CD4-positive, alpha-beta T cell treated with Interleukin-21 for 1 hour (primary cell): ENCODE measurements around the gene OR2Z1.

ENCODE experiments used
- DNase-seq: peaks from one replicate; pipeline ENCODE4 v3.0.0-alpha.2; 2020

The OR2Z1 gene, protein sequence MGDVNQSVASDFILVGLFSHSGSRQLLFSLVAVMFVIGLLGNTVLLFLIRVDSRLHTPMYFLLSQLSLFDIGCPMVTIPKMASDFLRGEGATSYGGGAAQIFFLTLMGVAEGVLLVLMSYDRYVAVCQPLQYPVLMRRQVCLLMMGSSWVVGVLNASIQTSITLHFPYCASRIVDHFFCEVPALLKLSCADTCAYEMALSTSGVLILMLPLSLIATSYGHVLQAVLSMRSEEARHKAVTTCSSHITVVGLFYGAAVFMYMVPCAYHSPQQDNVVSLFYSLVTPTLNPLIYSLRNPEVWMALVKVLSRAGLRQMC

DNA sequence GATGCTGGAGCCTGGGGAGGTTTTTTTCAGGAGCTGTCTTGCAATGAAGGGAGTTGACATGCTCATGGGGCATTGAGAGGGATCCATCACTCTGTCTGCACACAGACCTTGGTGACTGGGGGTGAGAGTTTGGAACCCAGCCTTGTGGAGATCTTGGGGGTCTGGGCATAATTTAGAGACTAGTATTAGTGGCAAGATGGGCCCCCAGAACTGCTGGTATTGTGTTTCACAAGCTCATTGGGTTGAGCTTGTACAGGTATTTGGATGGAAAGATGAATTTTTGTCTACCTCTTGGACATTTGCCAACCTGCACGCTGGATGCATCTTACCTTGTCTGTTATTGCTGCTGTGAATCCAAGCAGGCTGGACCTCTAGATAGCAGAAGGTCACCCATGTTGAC, at the start of gene OR2Z1:
TSS of gene OR2Z1 (plus strand) at position 301 of the 400 bp plus-strand sequence. CDS start 9,395 bp downstream, outside the sequence.
- DNase-seq = no peak

DNA sequence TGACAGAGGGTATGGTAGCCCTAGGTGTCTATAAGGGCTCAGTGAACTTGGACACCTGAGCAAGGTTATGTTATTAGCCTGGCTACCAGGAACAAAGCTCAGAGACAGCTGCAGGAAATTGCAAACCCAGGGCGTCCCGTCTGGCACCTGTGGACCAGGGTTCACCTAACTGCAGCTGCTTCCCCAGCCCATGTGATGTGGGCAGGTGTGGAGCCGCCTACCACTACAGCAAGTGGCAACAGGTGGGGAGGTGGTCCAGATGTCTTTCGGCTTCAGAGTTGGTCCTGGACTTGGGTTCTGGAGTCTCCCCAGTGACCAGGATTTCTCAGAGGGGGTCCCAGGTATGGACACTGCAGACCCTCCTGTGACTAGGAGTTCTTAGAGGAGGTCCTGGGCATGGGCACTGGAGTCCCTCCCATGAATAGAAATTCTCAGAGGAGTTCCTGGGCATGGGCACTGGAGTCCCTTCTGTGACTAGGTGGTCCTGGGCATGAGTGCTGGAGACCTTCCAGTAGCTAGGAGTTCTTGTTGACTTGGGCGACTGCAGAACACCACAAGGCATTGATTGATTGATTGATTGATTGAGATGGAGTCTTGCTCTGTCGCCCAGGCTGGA, 48.0 kb upstream of the OR2Z1 start:
- DNase-seq = no peak

DNA sequence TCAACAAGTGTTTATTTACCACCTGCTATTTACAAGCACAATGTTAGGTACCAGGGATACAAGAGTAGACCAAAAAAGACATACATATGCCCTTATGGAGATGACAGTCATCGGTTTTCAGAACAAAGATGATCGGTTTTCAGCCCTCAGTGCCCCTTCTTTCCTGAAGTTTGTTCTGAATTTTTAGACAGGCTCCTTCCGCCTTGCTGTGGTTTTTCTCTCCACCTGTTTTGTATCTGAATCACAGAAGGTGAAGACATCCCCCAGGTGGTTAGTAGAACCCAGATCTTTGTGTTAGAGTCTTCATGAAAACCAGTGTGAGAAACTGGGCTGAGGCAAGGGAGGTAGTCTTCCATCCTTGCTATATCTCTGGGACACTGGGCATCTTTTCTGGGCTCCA, 46.4 kb upstream of the OR2Z1 start:
- no peak for DNase-seq

DNA sequence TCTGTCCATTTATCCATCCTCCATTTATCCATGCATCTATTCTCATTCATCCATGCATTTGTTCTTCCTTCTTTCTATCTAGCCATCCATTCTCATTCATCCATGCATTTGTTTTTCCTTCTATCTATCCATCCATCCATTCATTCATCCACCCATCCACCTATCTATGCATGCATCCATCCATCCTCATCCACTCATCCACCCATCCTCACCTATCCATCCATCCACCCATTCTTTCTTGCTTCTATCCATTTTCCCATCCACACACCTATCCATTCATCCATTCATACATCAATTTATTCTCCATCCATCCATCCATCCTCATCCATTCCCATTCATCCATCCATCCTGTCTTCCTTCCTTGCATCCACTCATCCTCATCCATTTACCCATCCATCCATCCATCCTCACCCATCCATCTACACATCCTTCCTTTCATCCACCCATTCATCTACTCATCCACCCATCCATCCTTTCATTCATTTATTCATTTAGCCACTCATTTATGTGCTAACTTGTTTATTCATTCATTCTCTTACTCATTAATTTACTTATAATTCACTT, 43.1 kb upstream of the OR2Z1 start:
- no peak for DNase-seq

DNA sequence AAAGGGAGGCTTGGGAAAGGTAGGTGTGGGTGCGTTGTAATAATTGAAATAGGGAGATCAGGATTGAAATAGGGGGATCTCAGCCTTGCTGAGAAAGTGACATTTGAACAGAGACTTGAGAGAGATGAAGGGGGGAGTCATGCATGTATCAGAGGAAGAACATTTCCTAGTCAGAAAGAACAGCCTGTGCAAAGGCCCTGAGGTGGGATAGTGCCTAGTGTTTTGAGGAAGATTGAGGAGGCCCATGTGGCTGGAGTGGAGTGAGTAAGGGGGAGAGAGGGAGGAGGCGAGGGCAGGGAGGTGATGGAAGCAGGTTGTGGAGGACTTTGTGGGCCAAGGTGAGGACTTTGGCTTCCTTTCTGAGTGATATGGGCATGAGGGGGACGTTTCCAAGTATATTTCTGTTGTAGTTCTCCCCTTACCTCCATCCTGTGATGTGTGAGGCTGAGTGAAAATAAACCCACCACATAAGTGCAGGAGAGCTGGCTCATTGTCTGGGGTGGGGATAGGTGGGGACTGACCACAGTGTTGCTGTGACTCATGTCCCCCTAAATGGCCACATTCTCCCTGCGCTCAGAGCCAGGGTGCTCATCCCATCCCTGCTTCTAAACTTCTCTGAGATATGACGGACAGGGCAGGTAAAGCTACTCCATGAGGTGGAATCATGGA, 40.6 kb upstream of the OR2Z1 start:
- no peak for DNase-seq

DNA sequence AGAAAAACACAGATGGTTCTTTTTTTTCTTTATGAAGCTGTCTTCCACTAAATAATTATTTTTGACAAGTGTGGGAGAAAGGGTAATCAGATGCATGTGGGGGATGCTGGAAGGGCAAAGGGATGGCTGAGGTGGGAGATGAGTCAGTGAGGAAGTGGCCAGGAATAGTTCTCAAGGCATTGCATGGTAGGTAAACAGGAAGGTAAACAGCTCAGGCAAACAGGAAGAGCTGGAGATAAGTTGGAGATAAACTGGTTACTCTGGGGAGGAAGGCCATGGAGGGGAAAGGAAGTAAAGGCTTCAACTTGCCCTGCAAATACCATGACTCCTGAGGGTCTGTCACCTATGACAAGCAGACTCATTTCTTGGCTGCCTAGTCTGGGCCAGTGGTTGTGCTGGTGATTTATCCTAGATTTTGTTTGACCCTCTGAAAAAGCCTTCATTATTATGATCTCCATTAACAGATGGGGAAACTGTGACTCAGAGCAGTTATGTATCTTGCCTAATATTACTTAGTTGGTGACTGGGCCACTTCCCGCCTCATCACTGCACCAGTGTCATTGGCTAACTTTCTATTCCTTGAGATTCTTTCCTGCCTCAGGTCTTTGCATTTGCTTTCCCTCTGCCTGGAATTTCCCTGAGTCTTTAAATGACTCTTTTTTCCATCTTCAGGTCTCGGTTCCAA, 39.9 kb upstream of the OR2Z1 start:
- DNase-seq = no peak

DNA sequence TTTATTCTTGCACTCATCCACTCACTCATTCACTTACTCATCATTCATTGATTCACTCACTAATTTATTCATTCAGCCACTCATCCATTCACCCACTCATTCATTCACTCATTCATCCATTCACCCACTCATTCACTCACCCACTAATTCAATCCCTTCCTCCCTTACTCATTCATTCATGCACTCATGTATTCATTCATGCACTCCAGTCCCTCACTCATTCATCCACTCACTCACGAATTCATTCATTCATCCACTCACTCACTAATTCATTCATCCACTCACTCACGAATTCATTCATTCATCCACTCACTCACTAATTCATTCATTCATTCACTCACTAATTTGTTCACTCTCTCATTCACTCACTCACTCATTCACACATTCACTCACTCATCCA, 39.0 kb upstream of the OR2Z1 start:
- no peak for DNase-seq

DNA sequence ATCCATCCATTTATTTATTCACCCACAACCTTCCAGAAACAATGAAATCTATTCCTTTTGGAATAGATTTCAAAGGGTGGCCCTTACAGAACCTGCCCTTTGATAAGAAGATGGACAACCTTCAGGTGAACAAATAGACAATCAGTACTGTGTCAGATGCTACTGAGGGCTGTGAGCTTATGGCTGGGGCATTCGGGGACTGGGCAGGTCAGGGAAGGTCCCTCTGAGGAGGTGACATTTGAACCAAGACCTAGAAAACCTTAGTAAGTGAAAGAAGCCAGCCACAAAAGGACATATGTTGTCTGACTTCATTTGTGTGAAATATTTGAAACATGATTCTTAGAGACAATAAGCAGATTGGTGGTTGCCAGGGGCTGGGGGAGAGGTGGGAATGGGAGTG, 38.5 kb upstream of the OR2Z1 start:
- no peak for DNase-seq

DNA sequence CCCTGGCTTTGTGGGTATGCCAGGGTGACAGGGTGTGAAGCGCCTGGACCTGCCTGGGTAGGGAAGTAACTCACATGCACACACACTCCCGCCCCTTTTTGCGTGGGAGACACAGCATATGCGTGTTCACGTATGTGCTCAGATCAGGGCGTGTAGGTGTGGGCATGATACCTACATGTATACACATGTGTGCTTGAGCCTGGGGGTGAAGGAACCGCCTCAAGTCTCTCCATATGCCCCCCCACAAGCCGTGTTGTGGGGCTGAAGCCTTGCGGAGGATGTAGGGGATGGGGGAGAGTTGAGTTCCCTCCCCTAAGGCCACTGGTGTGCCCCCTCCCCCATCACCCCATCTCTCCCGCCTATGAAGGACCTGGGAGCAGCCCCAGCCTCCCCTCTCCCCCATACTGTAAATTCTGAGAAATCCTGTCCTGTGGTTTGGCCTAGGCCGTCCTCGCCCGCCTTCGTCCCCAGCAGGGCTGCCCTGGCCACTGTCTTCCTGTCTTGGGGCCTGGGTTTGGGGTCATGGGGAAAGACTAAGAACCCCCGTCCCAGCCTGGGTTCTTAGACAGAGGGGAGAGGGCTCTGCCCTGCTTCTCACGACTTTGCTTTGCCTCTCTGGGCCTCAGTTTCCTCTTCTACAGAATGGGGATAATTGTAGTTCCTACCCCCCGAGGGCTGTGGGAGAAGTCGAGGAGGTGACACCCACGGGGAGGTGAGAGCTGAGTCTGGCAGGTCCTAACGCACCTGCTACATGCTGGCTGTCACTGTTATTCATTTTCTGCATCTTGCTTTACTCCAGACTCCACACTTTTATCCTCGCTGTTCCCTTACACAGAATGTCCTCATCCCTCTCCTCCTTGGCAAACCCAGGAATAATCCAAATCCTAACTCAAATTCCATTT, 37.2 kb upstream of the OR2Z1 start:
- DNase-seq = no peak

DNA sequence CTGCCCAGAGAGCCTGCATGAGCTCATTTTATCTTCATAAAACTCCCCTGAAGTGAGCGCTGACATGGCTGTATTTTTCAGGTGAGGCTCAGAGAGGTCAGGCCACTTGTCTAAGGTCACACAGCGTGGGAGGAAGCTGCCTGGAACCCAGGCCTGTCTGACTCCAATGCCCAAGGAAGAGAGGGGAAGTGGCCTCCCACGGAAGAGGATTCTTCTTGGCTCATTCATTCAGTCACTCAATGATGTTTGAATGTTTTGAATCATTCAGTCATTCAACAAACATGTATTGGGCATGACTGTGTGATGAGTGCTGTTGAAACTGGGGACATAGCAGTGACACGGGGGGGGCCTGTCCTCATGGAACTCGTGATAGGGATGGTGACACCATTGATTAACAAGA, 34.9 kb upstream of the OR2Z1 start:
- no peak for DNase-seq

DNA sequence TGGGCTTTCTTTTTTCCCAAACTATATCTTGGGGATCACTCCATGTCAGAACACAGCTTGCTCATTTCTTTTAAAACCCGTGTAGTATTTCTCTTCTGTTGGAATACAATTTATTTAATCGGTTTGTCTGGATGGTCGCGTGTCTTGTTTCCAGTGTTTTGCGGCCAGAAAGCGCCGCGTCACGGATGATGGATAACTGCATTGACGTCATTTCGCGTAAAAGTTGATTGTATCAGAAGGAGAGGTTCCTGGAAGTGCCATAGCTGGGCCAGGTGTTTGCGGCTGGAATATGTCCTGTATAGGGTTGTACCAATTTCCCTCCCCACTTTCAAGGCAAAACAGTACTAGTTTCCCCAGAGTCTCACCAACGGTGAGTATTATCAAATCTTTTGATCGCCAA, 32.5 kb upstream of the OR2Z1 start:
- no peak for DNase-seq

DNA sequence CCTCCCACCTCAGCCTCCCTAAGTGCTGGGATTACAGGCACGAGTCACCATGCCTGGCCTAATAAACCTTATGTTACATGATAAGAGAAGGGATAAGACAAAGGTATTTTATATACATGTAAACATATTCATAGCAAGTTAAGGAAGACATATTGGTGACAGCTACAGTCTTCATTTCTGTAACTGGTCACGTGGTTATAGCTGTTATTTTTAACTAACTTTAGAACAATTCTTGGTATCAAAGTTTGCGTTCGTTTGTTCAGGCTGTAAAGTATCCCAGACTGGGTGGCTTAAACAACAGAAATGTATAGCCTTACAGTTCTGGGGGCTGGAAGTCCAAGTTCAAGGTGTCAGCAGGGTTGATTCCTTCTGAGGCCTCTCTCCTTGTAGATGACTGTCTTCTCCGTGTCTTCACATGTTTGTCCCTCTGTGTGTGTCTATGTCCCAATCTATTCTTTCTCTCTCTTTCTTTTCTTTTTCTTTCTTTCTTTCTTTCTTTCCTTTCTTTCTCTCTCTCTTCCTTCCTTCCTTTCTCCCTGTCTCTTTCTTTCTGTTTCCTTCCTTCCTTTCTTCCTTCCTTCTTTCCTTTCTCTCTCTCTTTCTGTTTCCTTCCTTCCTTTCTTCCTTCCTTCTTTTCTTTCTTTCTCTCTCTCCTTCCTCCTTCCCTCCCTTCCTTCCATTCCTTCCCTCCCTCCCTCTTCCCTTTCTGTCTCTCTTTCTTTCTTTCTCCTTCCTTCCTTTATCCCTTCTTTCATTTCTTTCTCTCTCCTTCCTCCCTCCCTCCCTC, 30.5 kb upstream of the OR2Z1 start:
- no peak for DNase-seq

DNA sequence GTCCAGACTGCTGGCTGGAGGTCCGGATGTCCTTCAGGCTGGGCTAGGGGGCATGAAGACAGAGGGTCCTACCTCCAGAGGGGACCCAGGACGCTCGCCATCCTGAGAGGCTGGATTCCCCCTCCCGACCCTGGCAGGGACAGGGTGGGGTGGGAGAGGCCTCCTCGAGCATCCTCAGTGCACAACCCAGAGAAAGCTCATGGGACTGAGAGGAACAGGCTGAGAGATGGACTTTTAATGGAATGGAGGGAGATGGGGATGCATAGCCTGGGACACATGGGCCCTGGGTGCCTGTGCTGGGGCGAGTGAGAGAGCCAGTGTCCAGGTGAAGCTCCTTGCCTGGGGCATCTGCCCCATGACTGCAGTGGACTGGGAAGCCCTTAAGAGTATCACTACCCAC, 25.9 kb upstream of the OR2Z1 start:
- DNase-seq = no peak

DNA sequence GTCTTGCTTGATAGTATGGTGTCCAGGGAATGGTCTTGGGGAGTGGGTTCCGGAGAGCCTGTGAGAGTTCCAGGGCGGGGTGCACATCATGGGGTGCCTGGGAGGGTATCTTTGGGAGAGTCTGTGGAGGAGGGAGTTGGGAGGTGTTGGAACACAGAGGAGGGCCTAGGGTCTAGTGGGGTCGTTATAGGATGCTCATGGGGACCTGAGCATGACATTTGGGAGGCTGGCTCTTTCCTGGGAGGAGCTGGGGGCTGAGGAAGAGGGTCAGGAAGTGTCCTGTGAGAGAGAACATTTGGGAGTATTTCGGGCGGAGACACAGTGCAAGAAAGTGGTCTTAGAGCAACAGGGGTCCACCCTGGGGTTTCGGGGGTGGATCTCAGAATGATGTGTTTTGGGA, 25.5 kb upstream of the OR2Z1 start:
- no peak for DNase-seq

DNA sequence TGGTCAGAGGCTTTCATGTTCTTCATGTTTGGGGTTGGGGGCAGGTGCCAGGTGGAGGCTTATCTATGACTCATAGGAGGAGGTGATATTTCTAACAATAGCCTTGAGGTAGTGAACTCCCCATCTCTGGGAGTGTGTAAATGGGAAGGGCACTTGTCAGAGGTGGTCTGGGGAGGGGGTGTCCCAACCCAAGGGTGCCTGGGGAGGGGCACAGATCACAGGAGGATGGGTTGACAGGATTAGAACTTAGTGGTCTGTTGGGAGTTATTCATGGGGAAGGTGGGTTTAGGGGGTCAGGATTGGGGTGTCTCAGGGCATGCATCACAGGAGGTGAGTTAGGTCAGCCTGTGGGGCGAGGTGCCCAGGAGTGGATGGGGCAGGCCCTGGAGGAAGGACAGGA, 24.4 kb upstream of the OR2Z1 start:
- no peak for DNase-seq

DNA sequence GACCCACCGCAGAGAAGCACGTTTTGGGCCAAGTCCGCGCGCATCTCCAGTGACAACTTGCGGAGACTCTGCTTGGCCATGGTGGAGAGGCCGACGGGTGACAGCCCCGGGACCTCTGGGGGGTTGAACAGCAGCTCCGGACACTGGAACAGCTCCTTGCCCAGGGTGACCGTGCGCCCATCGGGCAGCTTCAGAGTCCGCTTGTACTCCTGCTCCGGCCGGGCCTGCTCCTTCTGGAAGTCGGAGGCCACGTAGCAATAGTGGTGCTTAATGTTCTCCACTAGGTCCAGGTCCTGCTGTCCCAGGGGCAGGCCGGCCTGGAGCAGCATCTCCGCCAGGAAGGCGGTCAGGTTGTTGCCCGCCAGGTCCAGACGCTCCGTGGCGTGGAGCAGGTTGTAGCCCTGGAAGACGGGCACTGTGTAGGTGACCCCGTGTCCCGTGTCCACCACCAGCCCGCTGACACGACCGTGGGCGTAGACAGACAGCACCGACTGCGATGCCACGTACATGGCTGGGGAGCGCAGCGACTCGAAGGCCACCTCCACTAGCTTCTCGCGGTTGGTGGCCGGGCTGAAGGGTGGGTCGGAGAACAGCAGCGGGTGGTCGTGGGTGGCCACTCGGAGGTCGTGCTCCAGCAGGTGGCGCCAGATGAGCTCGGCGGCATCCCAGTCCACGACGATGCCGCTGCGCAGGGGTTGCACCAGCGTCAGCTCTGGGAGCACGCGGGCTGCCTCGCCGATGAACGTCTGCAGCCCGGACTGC, 23.6 kb upstream of the OR2Z1 start:
- peak; percentile 8 for DNase-seq

DNA sequence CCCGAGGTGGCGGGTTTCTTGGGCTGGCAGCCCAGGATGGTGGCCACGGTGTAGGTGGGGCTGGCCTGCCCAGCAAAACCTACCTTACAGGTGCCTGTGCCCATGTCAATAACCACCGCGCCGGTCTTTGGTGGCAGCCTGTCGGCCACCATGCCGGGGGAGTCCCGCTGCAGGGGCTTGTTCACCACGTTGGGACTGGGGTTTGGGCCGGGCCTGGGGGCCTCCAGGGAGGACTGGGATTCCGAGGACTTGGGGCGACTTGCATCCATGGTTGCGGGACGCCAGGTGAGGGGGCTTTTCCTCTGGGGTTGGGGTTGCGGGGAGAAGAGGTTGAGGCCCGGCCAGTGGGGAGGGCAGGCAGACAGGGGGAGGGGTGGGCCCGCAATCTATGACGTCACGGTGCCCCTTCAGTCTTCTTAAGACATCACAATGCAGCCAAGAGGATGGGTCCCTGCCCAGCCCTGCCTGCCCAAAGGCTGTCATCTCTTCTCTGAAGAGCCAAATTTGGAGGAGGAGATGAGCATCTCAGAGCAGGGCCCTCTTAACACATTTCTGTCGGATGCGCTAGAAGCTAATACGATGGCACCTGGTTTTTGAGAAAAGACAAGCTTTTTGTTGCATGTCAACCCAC, 22.9 kb upstream of the OR2Z1 start, which contains the start of gene ACTL9:
TSS of gene ACTL9 (minus strand) at position 363 of the 631 bp plus-strand sequence. CDS start at position 269, 94 bp downstream.
- DNase-seq = no peak

DNA sequence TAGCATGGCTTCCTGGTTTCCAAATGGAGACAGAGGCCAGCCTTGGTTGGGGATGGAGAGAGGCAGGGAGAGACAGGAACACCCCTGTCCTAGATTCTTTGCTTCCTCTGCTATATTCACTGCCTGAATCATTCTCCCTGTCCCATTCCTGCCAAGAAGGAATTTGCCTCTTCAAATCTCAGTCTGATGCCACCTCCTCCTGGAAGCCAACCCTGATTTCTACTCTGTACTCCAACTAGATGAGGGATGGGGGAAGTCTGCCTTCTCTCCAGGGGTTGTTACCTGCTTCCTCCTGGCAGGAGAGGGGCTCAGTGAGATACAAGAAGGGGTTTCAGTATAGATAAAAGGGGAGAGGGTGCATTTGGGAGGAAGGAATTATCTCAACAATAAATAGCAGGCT, 21.5 kb upstream of the OR2Z1 start:
- DNase-seq = no peak

DNA sequence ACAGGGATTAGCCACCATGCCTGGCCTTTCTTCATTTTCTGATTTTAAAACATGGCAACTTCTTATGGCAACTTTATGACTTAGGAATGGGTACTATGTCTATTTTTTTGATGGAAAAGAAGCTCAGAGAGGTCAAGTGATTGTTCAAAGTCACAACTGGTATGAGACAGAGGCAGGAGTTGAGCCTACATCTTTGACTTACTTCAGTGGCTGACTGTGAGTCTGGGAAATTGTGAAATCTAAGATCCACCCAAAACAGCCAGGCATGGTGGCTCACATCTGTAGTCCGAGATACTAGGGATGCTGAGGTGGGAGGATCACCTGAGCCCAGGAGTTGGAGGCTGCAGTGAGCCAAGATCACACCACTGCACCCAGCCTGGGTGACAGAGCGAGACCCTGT, 20.5 kb upstream of the OR2Z1 start:
- no peak for DNase-seq

DNA sequence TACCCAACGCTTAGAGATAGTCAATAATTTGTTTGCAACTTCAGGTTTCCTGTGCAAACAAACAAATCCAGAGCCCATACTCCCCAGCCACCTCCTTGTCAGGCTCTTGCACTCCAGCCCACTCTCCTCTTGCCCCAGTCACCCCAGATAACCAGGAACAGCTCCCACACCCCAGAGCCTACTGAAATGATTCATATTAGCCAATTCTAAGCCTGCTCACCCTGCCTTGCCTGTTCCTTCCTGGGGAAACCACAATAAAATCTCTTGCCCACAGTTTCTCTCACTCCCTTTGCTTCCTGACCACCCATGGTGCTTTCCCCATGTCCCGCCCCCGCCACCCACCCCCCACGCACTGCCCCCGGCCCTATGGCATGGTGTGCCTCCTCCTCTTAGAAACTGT, 19.1 kb upstream of the OR2Z1 start:
- peak; percentile 43 for DNase-seq
